ENCODE results near the gene SLAMF1.

DNA sequence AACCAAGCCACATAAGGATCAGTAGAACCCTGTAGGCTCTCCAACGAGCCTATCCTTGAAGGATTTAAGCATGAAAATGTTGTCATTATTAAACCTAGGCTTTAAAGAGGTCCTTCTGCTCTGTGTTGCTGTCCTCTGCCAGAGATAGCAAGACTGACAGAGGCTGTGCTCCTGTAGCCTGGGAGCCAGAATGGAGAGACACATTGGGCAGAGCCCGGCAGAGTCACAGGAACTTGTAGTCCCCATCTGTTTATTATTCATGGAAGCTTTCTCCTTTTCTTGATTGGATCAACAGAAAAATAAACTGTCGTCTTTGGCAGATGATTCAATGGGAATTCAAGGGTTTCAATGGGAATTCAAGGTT, 19.2 kb upstream of the SLAMF1 start:
- TF ChIP-seq, protein P1, sequence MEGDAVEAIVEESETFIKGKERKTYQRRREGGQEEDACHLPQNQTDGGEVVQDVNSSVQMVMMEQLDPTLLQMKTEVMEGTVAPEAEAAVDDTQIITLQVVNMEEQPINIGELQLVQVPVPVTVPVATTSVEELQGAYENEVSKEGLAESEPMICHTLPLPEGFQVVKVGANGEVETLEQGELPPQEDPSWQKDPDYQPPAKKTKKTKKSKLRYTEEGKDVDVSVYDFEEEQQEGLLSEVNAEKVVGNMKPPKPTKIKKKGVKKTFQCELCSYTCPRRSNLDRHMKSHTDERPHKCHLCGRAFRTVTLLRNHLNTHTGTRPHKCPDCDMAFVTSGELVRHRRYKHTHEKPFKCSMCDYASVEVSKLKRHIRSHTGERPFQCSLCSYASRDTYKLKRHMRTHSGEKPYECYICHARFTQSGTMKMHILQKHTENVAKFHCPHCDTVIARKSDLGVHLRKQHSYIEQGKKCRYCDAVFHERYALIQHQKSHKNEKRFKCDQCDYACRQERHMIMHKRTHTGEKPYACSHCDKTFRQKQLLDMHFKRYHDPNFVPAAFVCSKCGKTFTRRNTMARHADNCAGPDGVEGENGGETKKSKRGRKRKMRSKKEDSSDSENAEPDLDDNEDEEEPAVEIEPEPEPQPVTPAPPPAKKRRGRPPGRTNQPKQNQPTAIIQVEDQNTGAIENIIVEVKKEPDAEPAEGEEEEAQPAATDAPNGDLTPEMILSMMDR (IDR thresholded peaks at IDR 0.05; ENCODE audit: low read length), result no peak
- TF ChIP-seq EZH2 (optimal IDR thresholded peaks at IDR 0.05; ENCODE audit: low read depth, low read length) (no peak), EZH2phosphoT487 (IDR thresholded peaks at IDR 0.05; ENCODE audit: low read length) (no peak)

All from MM.1S (cell line).